ENCODE results near the gene KANSL1. TPM values are rescaled to one million over a fixed set of nuclear protein-coding genes. Genes with fewer than 3 reads are reported as not detected.

Gene KANSL1
- total RNA-seq, 1 experiment from 2014 or later = 83.0 TPM

- Mint-ChIP-seq H3K27me3 (ENCODE audit: insufficient read depth, unreplicated experiment) (no peaks in the 10 kb centered on the region), H3K36me3 (ENCODE audit: insufficient read depth, unreplicated experiment) (no peaks in the 10 kb centered on the region), H3K27ac (ENCODE audit: unreplicated experiment) (no peak overlapping the region), H3K4me3 (ENCODE audit: unreplicated experiment) (no peak overlapping the region), H3K4me1 (ENCODE audit: low read depth, unreplicated experiment) (no peaks in the 10 kb centered on the region), H3K9me3 (ENCODE audit: unreplicated experiment) (no peaks in the 10 kb centered on the region)
- intact Hi-C loops (cut with micrococcal nuclease; ENCODE audit: unreplicated experiment) = no loop called here
- POLR2A ChIA-PET = interaction anchor here (0.8 kb wide), 1 partner anchor 16 kb away, joined by 3 read pairs; no protein-coding TSS in a partner anchor
- CTCF ChIA-PET = no interaction called here
- no peak for DNase-seq
- Histone ChIP-seq H3K27me3 (replicated peaks; ENCODE audit: control insufficient read depth, insufficient read depth, low read length) (no peaks in the 10 kb centered on the region), H3K4me3 (ENCODE audit: low read depth, low read length) (no peak overlapping the region), H3K36me3 (ENCODE audit: control insufficient read depth, insufficient read depth, low read length) (no peaks in the 10 kb centered on the region), H3K4me1 (0 out of 2 replicates have a peak, but pooled peaks cover 4% of the 10 kb centered on the region), H3K9me3 (no peaks in the 10 kb centered on the region)
- BruUV-seq (replicated peaks) = no TSS peak
- no peak for TF ChIP-seq CTCF (IDR thresholded peaks at IDR 0.05; ENCODE audit: insufficient read depth in 1 of 2, low read depth in 1 of 2, low read length in 1 of 2, severe bottlenecking in 1 of 2, unreplicated experiment in 1 of 2)
Measured at GRCh38 chr17:45989759-45990158, 203.5 kb downstream of the KANSL1 start.

DNA sequence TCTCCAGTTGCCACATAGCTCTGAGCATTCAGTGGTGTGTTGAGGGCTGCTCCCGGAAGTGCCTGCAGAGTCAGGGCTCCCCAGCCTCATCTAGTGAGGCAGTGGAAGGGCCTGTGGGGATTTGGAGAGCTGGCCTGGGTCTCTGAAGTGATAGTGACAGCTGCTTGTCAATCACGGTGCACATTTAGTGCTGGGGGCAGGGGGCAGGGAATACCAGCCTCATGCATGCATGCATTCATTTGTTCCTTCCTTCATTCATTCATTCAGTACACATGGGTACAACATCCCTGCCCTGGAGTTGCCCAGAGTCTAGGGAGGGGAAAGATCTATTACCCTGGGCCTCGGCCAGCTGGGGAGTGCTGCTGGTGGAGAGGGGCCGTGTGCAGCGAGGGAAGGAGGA lies 205.5 kb downstream of the KANSL1 start:
- TF ChIP-seq CTCF (IDR thresholded peaks at IDR 0.05; ENCODE audit: insufficient read depth in 1 of 2, low read depth in 1 of 2, low read length in 1 of 2, severe bottlenecking in 1 of 2, unreplicated experiment in 1 of 2) = no peak
- Mint-ChIP-seq H3K27me3 (ENCODE audit: insufficient read depth, unreplicated experiment) (no peaks in the 10 kb centered on the region), H3K4me1 (ENCODE audit: low read depth, unreplicated experiment) (no peaks in the 10 kb centered on the region), H3K4me3 (ENCODE audit: unreplicated experiment) (no peak overlapping the region), H3K27ac (ENCODE audit: unreplicated experiment) (no peak overlapping the region), H3K9me3 (ENCODE audit: unreplicated experiment) (no peaks in the 10 kb centered on the region), H3K36me3 (ENCODE audit: insufficient read depth, unreplicated experiment) (no peaks in the 10 kb centered on the region)
- no peaks in the 10 kb centered on the region for H3K36me3 ChIP-seq (ENCODE audit: control insufficient read depth, insufficient read depth, low read length)
- H3K9me3 ChIP-seq = no peaks in the 10 kb centered on the region
- no peaks in the 10 kb centered on the region for H3K27me3 ChIP-seq (replicated peaks; ENCODE audit: control insufficient read depth, insufficient read depth, low read length)
- BruUV-seq (replicated peaks) = no TSS peak
- CTCF ChIA-PET = interaction anchor here (0.9 kb wide), 1 partner anchor 8 kb away, joined by 3 read pairs; no protein-coding TSS in a partner anchor
- no peak overlapping the region for H3K4me3 ChIP-seq (ENCODE audit: low read depth, low read length)
- POLR2A ChIA-PET = no interaction called here
- intact Hi-C loops (cut with micrococcal nuclease; ENCODE audit: unreplicated experiment) = no loop called here
- DNase-seq = no peak
- H3K4me1 ChIP-seq = no peaks in the 10 kb centered on the region

DNA sequence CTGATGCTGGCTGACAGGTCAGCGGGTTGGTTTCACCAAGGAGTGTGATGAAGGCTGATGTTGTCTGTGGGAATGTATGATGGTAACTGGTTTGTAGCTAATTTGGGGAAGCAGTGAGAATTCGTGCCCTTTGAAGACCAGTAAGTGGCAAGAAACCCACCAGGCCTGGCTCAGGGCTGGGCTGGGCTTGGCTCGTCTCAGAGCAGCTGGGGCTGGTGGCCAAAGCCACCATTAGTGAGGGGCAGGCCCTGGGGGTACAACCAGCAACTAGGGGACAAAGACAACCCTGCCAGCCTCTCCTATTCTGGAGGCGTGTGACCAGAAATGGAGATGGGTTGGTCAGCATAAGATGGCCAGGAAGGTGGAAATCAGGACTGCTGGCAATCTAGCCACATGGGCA lies 207.2 kb downstream of the KANSL1 start:
- no peak overlapping the region for H3K4me3 ChIP-seq (ENCODE audit: low read depth, low read length)
- no peak for TF ChIP-seq CTCF (IDR thresholded peaks at IDR 0.05; ENCODE audit: insufficient read depth in 1 of 2, low read depth in 1 of 2, low read length in 1 of 2, severe bottlenecking in 1 of 2, unreplicated experiment in 1 of 2)
- Mint-ChIP-seq H3K9me3 (ENCODE audit: unreplicated experiment) (no peaks in the 10 kb centered on the region), H3K4me3 (ENCODE audit: unreplicated experiment) (no peak overlapping the region), H3K27me3 (ENCODE audit: insufficient read depth, unreplicated experiment) (no peaks in the 10 kb centered on the region), H3K4me1 (ENCODE audit: low read depth, unreplicated experiment) (no peaks in the 10 kb centered on the region), H3K36me3 (ENCODE audit: insufficient read depth, unreplicated experiment) (no peaks in the 10 kb centered on the region), H3K27ac (ENCODE audit: unreplicated experiment) (no peak overlapping the region)
- ChIA-PET CTCF (no interaction called here), POLR2A (no interaction called here)
- BruUV-seq (replicated peaks) = no TSS peak
- intact Hi-C loops (cut with micrococcal nuclease; ENCODE audit: unreplicated experiment) = no loop called here
- H3K9me3 ChIP-seq = no peaks in the 10 kb centered on the region
- no peaks in the 10 kb centered on the region for H3K27me3 ChIP-seq (replicated peaks; ENCODE audit: control insufficient read depth, insufficient read depth, low read length)
- H3K36me3 ChIP-seq (ENCODE audit: control insufficient read depth, insufficient read depth, low read length) = no peaks in the 10 kb centered on the region
- no peaks in the 10 kb centered on the region for H3K4me1 ChIP-seq
- DNase-seq = no peak
